NCI-H82 treated with DMSO at 0.1 percent for 48 hours (cell line): ENCODE measurements around the gene XYLT2.
"Not testable (repeated sequence)": the region's sequence is repeated elsewhere in the genome, so short reads cannot be mapped to it uniquely, and the experiment has no call there.

Experiments
- DNase-seq: peaks from one replicate; lab custom pipeline; 2025; ENCODE audit not compliant: unreplicated experiment; lab: John Stamatoyannopoulos, UW

The XYLT2 gene

GRCh38 chr17:50345432-50346312, at the start of gene XYLT2:
Gene XYLT2, plus strand, starts transcription at chr17:50346126. Its CDS starts 15 bp downstream, at chr17:50346141.
- DNase-seq: peak; percentile 50

- peak; percentile 20 for DNase-seq
Measured at GRCh38 chr17:50297407-50297865, 48.5 kb upstream of the XYLT2 start.

- no peak for DNase-seq
Measured at GRCh38 chr17:50298018-50298417, 47.9 kb upstream of the XYLT2 start.

- DNase-seq: no peak
Measured at GRCh38 chr17:50299776-50300175, 46.1 kb upstream of the XYLT2 start.

- not testable (repeated sequence) for DNase-seq
Measured at GRCh38 chr17:50300824-50301223, 45.1 kb upstream of the XYLT2 start.

GRCh38 chr17:50301891-50302584, 43.9 kb upstream of the XYLT2 start:
- no peak for DNase-seq

GRCh38 chr17:50303051-50303450, 42.9 kb upstream of the XYLT2 start:
- DNase-seq: no peak

- DNase-seq: no peak
Measured at GRCh38 chr17:50303596-50303995, 42.3 kb upstream of the XYLT2 start.

- no peak for DNase-seq
Measured at GRCh38 chr17:50304781-50305404, 41.0 kb upstream of the XYLT2 start.

- DNase-seq: no peak
Measured at GRCh38 chr17:50307654-50308053, 38.3 kb upstream of the XYLT2 start.

GRCh38 chr17:50308666-50309065, 37.3 kb upstream of the XYLT2 start:
- DNase-seq: no peak

GRCh38 chr17:50310455-50311111, 35.3 kb upstream of the XYLT2 start:
- no peak for DNase-seq

- no peak for DNase-seq
Measured at GRCh38 chr17:50311112-50311460, 34.8 kb upstream of the XYLT2 start.

GRCh38 chr17:50311483-50311882, 34.4 kb upstream of the XYLT2 start:
- DNase-seq: no peak

GRCh38 chr17:50312308-50312707, 33.6 kb upstream of the XYLT2 start:
- no peak for DNase-seq

GRCh38 chr17:50314456-50315011, 31.4 kb upstream of the XYLT2 start:
- no peak for DNase-seq

GRCh38 chr17:50316016-50316587, 29.8 kb upstream of the XYLT2 start:
- no peak for DNase-seq

GRCh38 chr17:50316660-50317059, 29.3 kb upstream of the XYLT2 start:
- DNase-seq: not testable (repeated sequence)

- no peak for DNase-seq
Measured at GRCh38 chr17:50317121-50317520, 28.8 kb upstream of the XYLT2 start.

- peak; percentile 90 for DNase-seq
Measured at GRCh38 chr17:50318501-50319285, 27.2 kb upstream of the XYLT2 start.
